ENCODE results near the gene PRDX2.
"Not testable (repeated sequence)": the region's sequence is repeated elsewhere in the genome, so short reads cannot be mapped to it uniquely, and the experiment has no call there.

PRDX2 gene

GRCh38 chr19:12801466-12802266 lies at the start of gene PRDX2, which contains the start of gene THSD8:
Gene PRDX2, minus strand, starts transcription at chr19:12801800. Its CDS starts 539 bp downstream, at chr19:12801261.
Gene THSD8, plus strand, starts transcription at chr19:12802069. Its CDS starts 3 bp downstream, at chr19:12802072.
- no peak for DNase-seq

GRCh38 chr19:12847159-12848139 lies 45.8 kb upstream of the PRDX2 start:
- peak; percentile 67 for DNase-seq

GRCh38 chr19:12846613-12847012 lies 45.0 kb upstream of the PRDX2 start:
- not testable (repeated sequence) for DNase-seq

- DNase-seq = no peak
Observed at GRCh38 chr19:12843999-12844732, 42.6 kb upstream of the PRDX2 start.

GRCh38 chr19:12843328-12843727 lies 41.7 kb upstream of the PRDX2 start:
- no peak for DNase-seq

- DNase-seq = no peak
Observed at GRCh38 chr19:12842511-12842910, 40.9 kb upstream of the PRDX2 start.

- DNase-seq = no peak
Observed at GRCh38 chr19:12841094-12841493, 39.5 kb upstream of the PRDX2 start.

GRCh38 chr19:12840091-12841079 lies 38.8 kb upstream of the PRDX2 start:
- DNase-seq = no peak

- no peak for DNase-seq
Observed at GRCh38 chr19:12838886-12839756, 37.5 kb upstream of the PRDX2 start.

GRCh38 chr19:12838182-12838885 lies 36.7 kb upstream of the PRDX2 start, which contains the start of gene MAST1:
Gene MAST1, plus strand, starts transcription at chr19:12838515. Its CDS starts 58 bp downstream, at chr19:12838573.
- DNase-seq = no peak

GRCh38 chr19:12837225-12837624 lies 35.6 kb upstream of the PRDX2 start:
- no peak for DNase-seq

- DNase-seq = no peak
Observed at GRCh38 chr19:12836529-12836863, 34.9 kb upstream of the PRDX2 start.

- DNase-seq = no peak
Observed at GRCh38 chr19:12834976-12835757, 33.6 kb upstream of the PRDX2 start.

GRCh38 chr19:12834566-12834943 lies 33.0 kb upstream of the PRDX2 start, which contains the start of gene RTBDN:
Gene RTBDN, minus strand, starts transcription at chr19:12834579. Its CDS starts 4,600 bp downstream, at chr19:12829979.
- DNase-seq = no peak

- DNase-seq = no peak
Observed at GRCh38 chr19:12833738-12834565, 32.4 kb upstream of the PRDX2 start.

GRCh38 chr19:12833418-12833737 lies 31.8 kb upstream of the PRDX2 start:
- no peak for DNase-seq

GRCh38 chr19:12828494-12828893 lies 26.9 kb upstream of the PRDX2 start:
- DNase-seq = no peak

Data from NK-92 treated with Interleukin-12 subunit alpha and Interleukin-12 subunit beta, amount 100 ng/mL, for 24 hours (cell line).